A549 (cell line): ENCODE data around the gene DDIAS. TPM values are rescaled to one million over a fixed set of nuclear protein-coding genes. Genes with fewer than 3 reads are reported as not detected.
A peak's percentile ranks its signal among the peaks of the same experiment; 100 is the strongest.

ENCODE experiments used
- ATAC-seq, 2 experiments: fragments of 200-7000 bp in 1 of 2; fragments of >200 bp in 1 of 2; cut with Nextera tagmentation in 1 of 2; cut with Tn5 transposase in 1 of 2; 3 replicates each; pipeline versions ENCODE4 v1.8.0 to v1.9.1; 2018 to 2020; ENCODE audit warnings: mild to moderate bottlenecking in 1 of 2, moderate library complexity in 1 of 2
- CTCF ChIA-PET: fragments of 300-600 bp; sonication (Branson Sonifier 250); formaldehyde crosslinking; extraction: SDS; loops from one replicate; lab custom pipeline; 2021; ENCODE audit warnings: antibody characterized with exemption, inconsistent platforms; lab: Yijun Ruan, JAX
- POLR2A ChIA-PET: fragments of 350-600 bp; formaldehyde crosslinking; extraction: SDS; loops from one replicate; lab custom pipeline; 2021; ENCODE audit warnings: antibody characterized with exemption, inconsistent platforms; lab: Yijun Ruan, JAX
- DNase-seq, 2 experiments: peaks; one replicate each; pipeline versions ENCODE4 v3.0.0 to v3.0.0-alpha.2; 2011 to 2016; ENCODE audit warnings: low read depth in 1 of 2, low spot score in 1 of 2
- FAIRE-seq: peaks from 2 replicates; lab custom pipeline; 2011; peaks lifted over from hg19 to GRCh38; lab: Jason Lieb, UNC
- H3K27ac ChIP-seq, 2 experiments: fragments of >200 bp; sonication (Bioruptor Twin); formaldehyde crosslinking; 3 replicates each; pipeline ENCODE4 v1.5.1; 2016 to 2017
- H3K4me1 ChIP-seq: fragments of >200 bp; sonication (Bioruptor Twin); formaldehyde crosslinking; 3 replicates; pipeline ENCODE4 v1.6.1; 2016
- H3K4me2 ChIP-seq: fragments of >200 bp; sonication (Bioruptor Twin); formaldehyde crosslinking; 3 replicates; pipeline ENCODE4 v1.6.1; 2016
- H3K4me3 ChIP-seq: fragments of >200 bp; sonication (Bioruptor Twin); formaldehyde crosslinking; 3 replicates; pipeline ENCODE4 v1.5.1; 2016
- H3K9me3 ChIP-seq: fragments of >200 bp; sonication (Bioruptor Twin); formaldehyde crosslinking; 3 replicates; pipeline ENCODE4 v1.6.1; 2016
- CBX2 ChIP-seq: fragments of 200-600 bp; sonication (generic); IDR thresholded peaks from 2 replicates; pipeline ENCODE4 v1.6.1; 2016; ENCODE audit warnings: low read depth, mild to moderate bottlenecking, borderline replicate concordance
- CBX8 ChIP-seq: fragments of 200-600 bp; sonication (generic); IDR thresholded peaks from 2 replicates; pipeline ENCODE4 v1.6.1; 2016
- CEBPB ChIP-seq, 2 experiments: fragments of >200 bp in 1 of 2; sonication (Bioruptor Twin) in 1 of 2; formaldehyde crosslinking in 1 of 2; IDR thresholded peaks; 2 replicates each; pipeline ENCODE4 v1.6.1; 2012 to 2016
- CHD2 ChIP-seq: fragments of 150-350 bp; IDR thresholded peaks from 2 replicates; pipeline ENCODE4 v1.6.1; 2014; ENCODE audit warnings: low read length; ENCODE audit not compliant: partially characterized antibody
- FOSL2 ChIP-seq, 2 experiments: fragments of 450-650 bp in 1 of 2; fragments of >200 bp in 1 of 2; sonication (Bioruptor Twin) in 1 of 2; formaldehyde crosslinking; IDR thresholded peaks; 2 replicates each; pipeline versions ENCODE4 v1.5.0 to v1.6.1; 2016 to 2020; ENCODE audit warnings: mild to moderate bottlenecking in 1 of 2, moderate library complexity in 1 of 2
- FOXS1 ChIP-seq: fragments of 250-450 bp; sonication (Bioruptor Pico); IDR thresholded peaks from 2 replicates; pipeline ENCODE4 v1.5.0; 2020; ENCODE audit warnings: mild to moderate bottlenecking, moderate library complexity
- HOXA7 ChIP-seq: fragments of 250-450 bp; sonication (Bioruptor Pico); IDR thresholded peaks from 2 replicates; pipeline ENCODE4 v1.5.0; 2020; ENCODE audit warnings: mild to moderate bottlenecking, moderate library complexity
- HOXB5 ChIP-seq: fragments of 250-450 bp; sonication (Bioruptor Pico); IDR thresholded peaks from 2 replicates; pipeline ENCODE4 v1.5.0; 2020; ENCODE audit warnings: mild to moderate bottlenecking, moderate library complexity
- NPAS2 ChIP-seq: fragments of 250-450 bp; sonication (Bioruptor Pico); IDR thresholded peaks from 2 replicates; pipeline ENCODE4 v1.8.0; 2022; ENCODE audit warnings: mild to moderate bottlenecking, moderate library complexity, borderline replicate concordance
- PHF8 ChIP-seq: fragments of 200-600 bp; sonication (generic); IDR thresholded peaks from 2 replicates; pipeline ENCODE4 v1.6.1; 2016; ENCODE audit warnings: low read depth, mild to moderate bottlenecking, antibody characterized with exemption, moderate library complexity, borderline replicate concordance
- RFX5 ChIP-seq: fragments of 450-650 bp; IDR thresholded peaks from 2 replicates; pipeline ENCODE4 v1.7.1; 2014; ENCODE audit warnings: antibody characterized with exemption, mild to moderate bottlenecking, moderate library complexity
- SMC3 ChIP-seq: fragments of >200 bp; sonication (Bioruptor Twin); formaldehyde crosslinking; IDR thresholded peaks from 3 replicates; pipeline ENCODE4 v1.6.1; 2018; ENCODE audit warnings: inconsistent platforms
- SREBF2 ChIP-seq: fragments of 450-650 bp; IDR thresholded peaks from 2 replicates; pipeline ENCODE4 v1.6.1; 2014; ENCODE audit warnings: mild to moderate bottlenecking, moderate library complexity
- TFCP2L1 ChIP-seq: fragments of 250-450 bp; sonication (Bioruptor Pico); IDR thresholded peaks from 2 replicates; pipeline ENCODE4 v1.5.0; 2021; ENCODE audit warnings: mild to moderate bottlenecking
- ZSCAN20 ChIP-seq: fragments of 250-450 bp; sonication (Bioruptor Pico); IDR thresholded peaks from 2 replicates; pipeline ENCODE4 v1.8.0; 2022; ENCODE audit warnings: mild to moderate bottlenecking, moderate library complexity
- WGBS: methylation state at CpG from one replicate; pipeline ENCODE4 v1.1.6; 2017; ENCODE audit errors: missing lambda C conversion rate; 5-methylcytosine and 5-hydroxymethylcytosine counted together
- polyA plus RNA-seq, 4 experiments: library from polyadenylated mRNA; depleted of rRNA in 3 of 4; stranded (reverse); fragments of >200 nt; fragmentation: RNase III in 1 of 4; extraction: RNeasy Plus Mini Kit Qiagen cat#74134 plus additional on column Dnase treatment in 1 of 4; gene quantifications; 2 replicates in 3 of 4; 3 replicates in 1 of 4; pipeline ENCODE4 v1.2.3, GENCODE V29; 2011 to 2017
- TF ChIP-seq, protein P1 (sequence below): fragments of 200-600 bp; sonication (generic); IDR thresholded peaks from 2 replicates; pipeline ENCODE4 v1.6.1; 2016; ENCODE audit warnings: antibody characterized with exemption, mild to moderate bottlenecking, moderate library complexity
- TF ChIP-seq, protein P2 (sequence below): fragments of >200 bp; sonication (Bioruptor Twin); formaldehyde crosslinking; IDR thresholded peaks from 3 replicates; pipeline ENCODE4 v1.5.1; 2016

The DDIAS gene
- polyA plus RNA-seq, 2 of the 4 experiments (the other 2 are of a cell fraction), result 14.7 to 23.9 TPM

DNA sequence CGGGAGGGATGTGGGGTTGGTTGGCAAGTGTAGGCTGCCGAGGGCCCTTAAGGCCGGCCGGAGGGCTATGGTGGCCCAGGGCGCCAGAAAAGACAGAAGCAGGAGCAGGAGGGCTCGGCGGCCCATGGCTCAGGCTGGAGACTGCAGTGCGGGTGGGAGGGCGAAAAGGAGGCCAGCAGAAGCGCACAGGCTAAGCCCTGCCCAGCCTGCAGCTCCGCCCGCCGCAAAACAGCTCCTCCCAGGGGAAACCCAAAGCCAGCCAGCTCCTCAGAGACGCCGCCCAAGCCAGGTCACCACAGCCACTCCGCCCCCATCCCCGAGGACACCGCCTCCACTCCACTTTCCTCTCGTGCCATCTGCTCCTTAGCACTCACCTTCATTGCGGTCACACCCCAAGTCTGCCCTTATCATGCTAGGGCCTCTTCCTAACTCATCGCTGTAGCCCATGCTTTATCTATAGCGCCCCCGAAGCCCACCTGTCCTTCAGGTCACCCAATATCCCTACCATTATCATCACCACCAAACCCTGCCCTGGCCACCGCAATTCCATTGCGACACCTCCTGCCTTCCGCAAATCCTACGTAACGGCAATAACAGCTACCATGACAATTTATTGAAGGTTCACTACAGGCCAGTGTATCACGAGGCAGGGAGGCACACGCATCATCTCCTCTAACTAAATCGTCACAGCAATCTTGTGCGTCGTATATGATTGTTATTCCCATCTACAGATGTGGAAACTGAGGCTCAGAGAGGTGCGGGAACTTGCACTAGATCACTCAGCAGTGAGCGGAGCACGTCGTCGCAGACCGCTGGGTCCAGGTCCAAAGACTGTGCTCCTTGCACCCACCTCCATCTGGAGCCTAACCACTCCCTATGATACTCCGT lies 1.0 kb upstream of the DDIAS start, which contains the start of gene PRCP (continued):
- TF ChIP-seq TFCP2L1 (CRISPR knock-in tag) (no peak; the same call in 1 of the 2 replicates), RFX5 (no peak), NPAS2 (CRISPR knock-in tag) (no peak), CEBPB (IDR thresholded peaks at IDR 0.05) (peak; percentile 55 to 82; a peak in 3 of 4 replicates), SREBF2 (no peak)
- TF ChIP-seq, protein P1, sequence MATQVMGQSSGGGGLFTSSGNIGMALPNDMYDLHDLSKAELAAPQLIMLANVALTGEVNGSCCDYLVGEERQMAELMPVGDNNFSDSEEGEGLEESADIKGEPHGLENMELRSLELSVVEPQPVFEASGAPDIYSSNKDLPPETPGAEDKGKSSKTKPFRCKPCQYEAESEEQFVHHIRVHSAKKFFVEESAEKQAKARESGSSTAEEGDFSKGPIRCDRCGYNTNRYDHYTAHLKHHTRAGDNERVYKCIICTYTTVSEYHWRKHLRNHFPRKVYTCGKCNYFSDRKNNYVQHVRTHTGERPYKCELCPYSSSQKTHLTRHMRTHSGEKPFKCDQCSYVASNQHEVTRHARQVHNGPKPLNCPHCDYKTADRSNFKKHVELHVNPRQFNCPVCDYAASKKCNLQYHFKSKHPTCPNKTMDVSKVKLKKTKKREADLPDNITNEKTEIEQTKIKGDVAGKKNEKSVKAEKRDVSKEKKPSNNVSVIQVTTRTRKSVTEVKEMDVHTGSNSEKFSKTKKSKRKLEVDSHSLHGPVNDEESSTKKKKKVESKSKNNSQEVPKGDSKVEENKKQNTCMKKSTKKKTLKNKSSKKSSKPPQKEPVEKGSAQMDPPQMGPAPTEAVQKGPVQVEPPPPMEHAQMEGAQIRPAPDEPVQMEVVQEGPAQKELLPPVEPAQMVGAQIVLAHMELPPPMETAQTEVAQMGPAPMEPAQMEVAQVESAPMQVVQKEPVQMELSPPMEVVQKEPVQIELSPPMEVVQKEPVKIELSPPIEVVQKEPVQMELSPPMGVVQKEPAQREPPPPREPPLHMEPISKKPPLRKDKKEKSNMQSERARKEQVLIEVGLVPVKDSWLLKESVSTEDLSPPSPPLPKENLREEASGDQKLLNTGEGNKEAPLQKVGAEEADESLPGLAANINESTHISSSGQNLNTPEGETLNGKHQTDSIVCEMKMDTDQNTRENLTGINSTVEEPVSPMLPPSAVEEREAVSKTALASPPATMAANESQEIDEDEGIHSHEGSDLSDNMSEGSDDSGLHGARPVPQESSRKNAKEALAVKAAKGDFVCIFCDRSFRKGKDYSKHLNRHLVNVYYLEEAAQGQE, result no peak; the same call in 1 of the 2 replicates

DNA sequence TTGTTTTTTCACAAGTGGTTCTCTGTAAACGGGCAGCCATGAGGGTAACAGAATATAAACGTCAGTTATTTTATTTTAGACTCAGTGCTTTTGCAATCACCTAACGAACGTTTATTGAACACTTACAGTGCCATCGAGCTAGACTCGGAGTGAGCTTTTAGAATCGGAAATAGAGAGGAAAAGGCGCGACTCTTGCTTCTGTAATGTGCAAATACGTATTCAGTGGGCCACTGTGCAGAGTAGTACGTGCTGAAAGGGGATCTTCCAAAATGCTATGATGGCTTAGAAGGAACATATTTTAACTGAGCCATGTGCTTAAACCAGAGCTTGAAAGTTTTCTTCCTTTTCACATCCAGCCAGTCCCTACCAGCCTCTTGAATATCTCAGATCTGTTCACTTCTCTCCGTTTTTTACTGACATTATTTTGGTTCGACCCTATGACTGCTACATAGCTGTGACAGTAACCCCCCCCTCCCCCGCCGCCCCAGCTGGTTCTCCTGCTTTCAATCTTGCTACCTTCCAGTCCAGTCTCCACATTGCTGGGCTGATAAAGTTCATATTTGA lies 468 bp downstream of the DDIAS start:
- ATAC-seq (no peak), FAIRE-seq (no peak), DNase-seq (no peak)
- Histone ChIP-seq H3K9me3 (no peaks in the 10 kb centered on the region), H3K4me2 (peak overlapping the region; percentile 83), H3K4me1 (peaks cover 13% of the 10 kb centered on the region), H3K27ac (peak overlapping the region; percentile 62 to 93), H3K4me3 (peak overlapping the region; percentile 72)
- TF ChIP-seq CBX2 (no peak), PHF8 (peak; percentile 16; the same call in 1 of the 2 replicates), CBX8 (no peak), FOXS1 (no peak), CHD2 (no peak), SMC3 (no peak), HOXB5 (no peak), CEBPB (IDR thresholded peaks at IDR 0.05) (0 out of 4 replicates have a peak, but pooled peaks of 1 of the 2 experiments have one; percentile 8), HOXA7 (CRISPR knock-in tag) (no peak), ZSCAN20 (CRISPR knock-in tag) (no peak), FOSL2 (IDR thresholded peaks at IDR 0.05) (no peak), FOSL2 (CRISPR knock-in tag; IDR thresholded peaks at IDR 0.05) (no peak)
- TF ChIP-seq, protein P2, sequence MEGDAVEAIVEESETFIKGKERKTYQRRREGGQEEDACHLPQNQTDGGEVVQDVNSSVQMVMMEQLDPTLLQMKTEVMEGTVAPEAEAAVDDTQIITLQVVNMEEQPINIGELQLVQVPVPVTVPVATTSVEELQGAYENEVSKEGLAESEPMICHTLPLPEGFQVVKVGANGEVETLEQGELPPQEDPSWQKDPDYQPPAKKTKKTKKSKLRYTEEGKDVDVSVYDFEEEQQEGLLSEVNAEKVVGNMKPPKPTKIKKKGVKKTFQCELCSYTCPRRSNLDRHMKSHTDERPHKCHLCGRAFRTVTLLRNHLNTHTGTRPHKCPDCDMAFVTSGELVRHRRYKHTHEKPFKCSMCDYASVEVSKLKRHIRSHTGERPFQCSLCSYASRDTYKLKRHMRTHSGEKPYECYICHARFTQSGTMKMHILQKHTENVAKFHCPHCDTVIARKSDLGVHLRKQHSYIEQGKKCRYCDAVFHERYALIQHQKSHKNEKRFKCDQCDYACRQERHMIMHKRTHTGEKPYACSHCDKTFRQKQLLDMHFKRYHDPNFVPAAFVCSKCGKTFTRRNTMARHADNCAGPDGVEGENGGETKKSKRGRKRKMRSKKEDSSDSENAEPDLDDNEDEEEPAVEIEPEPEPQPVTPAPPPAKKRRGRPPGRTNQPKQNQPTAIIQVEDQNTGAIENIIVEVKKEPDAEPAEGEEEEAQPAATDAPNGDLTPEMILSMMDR, result no peak
- WGBS, result 2% methylated on average over 13 of the region's 15 CpGs
- CTCF ChIA-PET, result interaction anchor here (0.6 to 3.9 kb wide), 13 partner anchors 9 to 918 kb away, joined by 3 to 32 read pairs (median 5); partner anchors contain the start of gene RAB30
- POLR2A ChIA-PET, result interaction anchor here (0.8 to 2.3 kb wide), 7 partner anchors 15 to 383 kb away, joined by 3 to 34 read pairs (median 4); partner anchors contain the start of genes CCDC90B, PCF11 and RAB30
